ENCODE measurements around the gene CLEC9A. TPM values are rescaled to one million over a fixed set of nuclear protein-coding genes. Genes with fewer than 3 reads are reported as not detected.

Gene CLEC9A
- total RNA-seq, 3 donors from 2014 or later (not counting 1 experiment from before 2014, with no cell fraction given), result 1.9 TPM; not detected in 2

GRCh38 chr12:10101648-10102220 lies 71.3 kb downstream of the CLEC9A start:
- peaks cover 0 to 4% of the 10 kb centered on the region in 2 donors for H3K9me3 Mint-ChIP-seq
- peaks cover 6% of the 10 kb centered on the region for H3K36me3 Mint-ChIP-seq
- ATAC-seq, result peak in 1 of 3 donors; percentile 45
- Histone ChIP-seq H3K4me3 (ENCODE audit: low read length) (no peak overlapping the region), H3K4me1 (ENCODE audit: control insufficient read depth, insufficient read depth, low read length) (peaks cover 3% of the 10 kb centered on the region), H3K27me3 (ENCODE audit: control insufficient read depth, insufficient read depth, low read length) (no peaks in the 10 kb centered on the region), H3K9me3 (ENCODE audit: control insufficient read depth, insufficient read depth, low read length) (no peaks in the 10 kb centered on the region), H3K27ac (ENCODE audit: low read length) (no peak overlapping the region), H3K36me3 (ENCODE audit: control insufficient read depth, insufficient read depth, low read length) (no peaks in the 10 kb centered on the region)
- TF ChIP-seq, protein P1, sequence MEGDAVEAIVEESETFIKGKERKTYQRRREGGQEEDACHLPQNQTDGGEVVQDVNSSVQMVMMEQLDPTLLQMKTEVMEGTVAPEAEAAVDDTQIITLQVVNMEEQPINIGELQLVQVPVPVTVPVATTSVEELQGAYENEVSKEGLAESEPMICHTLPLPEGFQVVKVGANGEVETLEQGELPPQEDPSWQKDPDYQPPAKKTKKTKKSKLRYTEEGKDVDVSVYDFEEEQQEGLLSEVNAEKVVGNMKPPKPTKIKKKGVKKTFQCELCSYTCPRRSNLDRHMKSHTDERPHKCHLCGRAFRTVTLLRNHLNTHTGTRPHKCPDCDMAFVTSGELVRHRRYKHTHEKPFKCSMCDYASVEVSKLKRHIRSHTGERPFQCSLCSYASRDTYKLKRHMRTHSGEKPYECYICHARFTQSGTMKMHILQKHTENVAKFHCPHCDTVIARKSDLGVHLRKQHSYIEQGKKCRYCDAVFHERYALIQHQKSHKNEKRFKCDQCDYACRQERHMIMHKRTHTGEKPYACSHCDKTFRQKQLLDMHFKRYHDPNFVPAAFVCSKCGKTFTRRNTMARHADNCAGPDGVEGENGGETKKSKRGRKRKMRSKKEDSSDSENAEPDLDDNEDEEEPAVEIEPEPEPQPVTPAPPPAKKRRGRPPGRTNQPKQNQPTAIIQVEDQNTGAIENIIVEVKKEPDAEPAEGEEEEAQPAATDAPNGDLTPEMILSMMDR (IDR thresholded peaks at IDR 0.05), result no peak
- 100% methylated on average over 1 of the region's 1 CpG for whole genome bisulfite sequencing (ENCODE audit: insufficient coverage)
- intact Hi-C loops (cut with micrococcal nuclease), result no loop called here
- no peak for DNase-seq
- peaks cover 7 to 10% of the 10 kb centered on the region in 2 donors for H3K27me3 Mint-ChIP-seq (ENCODE audit: low read depth in 2 of 2)
- H3K4me3 Mint-ChIP-seq, result no peak overlapping the region
- no peak overlapping the region for H3K27ac Mint-ChIP-seq
- H3K4me1 Mint-ChIP-seq, result peaks cover 0 to 6% of the 10 kb centered on the region in 2 donors

DNA sequence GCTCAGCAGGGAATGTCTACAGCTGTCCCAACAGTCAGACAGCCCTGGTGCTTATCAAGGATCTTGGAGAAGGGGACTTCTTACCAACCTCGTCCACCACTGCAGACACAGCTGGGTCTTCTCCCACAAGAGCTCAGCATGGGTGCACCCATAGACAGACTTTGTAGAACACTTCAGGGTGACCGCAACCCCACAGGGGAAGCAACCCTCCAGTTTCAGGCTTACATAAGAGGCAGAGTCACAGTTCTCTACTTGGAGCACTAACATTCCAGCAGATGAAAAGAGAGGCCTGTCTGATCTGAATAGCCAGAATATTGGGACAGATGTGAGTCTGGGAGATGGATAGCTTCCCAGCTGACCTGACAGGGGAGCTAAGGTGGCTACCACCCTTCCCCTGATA lies 71.8 kb downstream of the CLEC9A start:
- no peak for DNase-seq
- peaks cover 6% of the 10 kb centered on the region for H3K36me3 Mint-ChIP-seq
- peaks cover 3% of the 10 kb centered on the region for H3K4me1 ChIP-seq (ENCODE audit: control insufficient read depth, insufficient read depth, low read length)
- H3K4me3 ChIP-seq (ENCODE audit: low read length), result no peak overlapping the region
- intact Hi-C loops (cut with micrococcal nuclease), result no loop called here
- H3K4me1 Mint-ChIP-seq, result peaks cover 0 to 6% of the 10 kb centered on the region in 2 donors
- ATAC-seq, result no peak
- H3K27ac Mint-ChIP-seq, result no peak overlapping the region
- H3K36me3 ChIP-seq (ENCODE audit: control insufficient read depth, insufficient read depth, low read length), result no peaks in the 10 kb centered on the region
- no peaks in the 10 kb centered on the region for H3K27me3 ChIP-seq (ENCODE audit: control insufficient read depth, insufficient read depth, low read length)
- peaks cover 12 to 13% of the 10 kb centered on the region in 2 donors for H3K27me3 Mint-ChIP-seq (ENCODE audit: low read depth in 2 of 2)
- peaks cover 0 to 4% of the 10 kb centered on the region in 2 donors for H3K9me3 Mint-ChIP-seq
- no peak overlapping the region for H3K27ac ChIP-seq (ENCODE audit: low read length)
- TF ChIP-seq, protein P1 (IDR thresholded peaks at IDR 0.05), result no peak
- 69% methylated on average over 2 of the region's 2 CpGs for WGBS (ENCODE audit: insufficient coverage)
- no peak overlapping the region for H3K4me3 Mint-ChIP-seq
- H3K9me3 ChIP-seq (ENCODE audit: control insufficient read depth, insufficient read depth, low read length), result no peaks in the 10 kb centered on the region

DNA sequence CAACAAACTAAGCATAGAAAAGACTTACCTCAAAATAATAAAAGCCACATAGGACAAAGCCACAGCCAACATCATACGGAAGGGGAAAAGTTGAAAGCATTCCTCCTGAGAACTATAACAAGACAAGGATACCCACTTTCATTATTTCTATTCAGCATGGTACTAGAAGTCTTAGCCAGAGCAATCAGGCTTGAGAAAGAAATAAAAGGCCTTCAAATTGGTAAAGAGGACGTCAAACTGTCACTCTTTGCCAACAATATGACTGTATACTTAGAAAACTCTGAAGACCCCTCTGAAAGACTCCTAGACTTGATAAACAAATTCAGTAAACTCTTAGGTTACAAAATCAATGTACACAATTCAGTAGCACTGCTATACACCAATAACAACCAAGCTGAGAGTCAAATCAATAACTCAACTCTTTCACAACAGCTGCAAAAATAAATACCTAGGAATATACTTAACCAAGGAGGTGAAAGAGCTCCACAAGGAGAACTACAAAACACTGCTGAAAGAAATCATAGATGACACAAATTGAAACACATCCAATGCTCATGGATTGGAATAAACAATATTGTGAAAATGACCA lies 79.9 kb downstream of the CLEC9A start:
- no peak overlapping the region for H3K27ac Mint-ChIP-seq
- H3K4me3 Mint-ChIP-seq, result no peak overlapping the region
- WGBS (ENCODE audit: insufficient coverage), result 90% methylated on average over 2 of the region's 2 CpGs

More for the DNA sequence above, 79.9 kb downstream of the CLEC9A start:
- TF ChIP-seq, protein P1 (IDR thresholded peaks at IDR 0.05), result no peak
- no peak for DNase-seq
- Mint-ChIP-seq H3K27me3 (ENCODE audit: low read depth in 2 of 2) (peaks cover 14 to 17% of the 10 kb centered on the region in 2 donors), H3K4me1 (no peaks in the 10 kb centered on the region), H3K9me3 (no peaks in the 10 kb centered on the region), H3K36me3 (no peaks in the 10 kb centered on the region)
- Histone ChIP-seq H3K4me3 (ENCODE audit: low read length) (no peak overlapping the region), H3K36me3 (ENCODE audit: control insufficient read depth, insufficient read depth, low read length) (no peaks in the 10 kb centered on the region), H3K4me1 (ENCODE audit: control insufficient read depth, insufficient read depth, low read length) (no peaks in the 10 kb centered on the region), H3K27me3 (ENCODE audit: control insufficient read depth, insufficient read depth, low read length) (no peaks in the 10 kb centered on the region), H3K27ac (ENCODE audit: low read length) (no peak overlapping the region), H3K9me3 (ENCODE audit: control insufficient read depth, insufficient read depth, low read length) (no peaks in the 10 kb centered on the region)
- ATAC-seq, result no peak
- intact Hi-C loops (cut with micrococcal nuclease), result no loop called here

Measured in natural killer cell (primary cell).